Gastrocnemius medialis (tissue), 4 donors: ENCODE measurements around the gene TOB2. TPM values are rescaled to one million over a fixed set of nuclear protein-coding genes. Genes with fewer than 3 reads are reported as not detected.
A peak's percentile ranks its signal among the peaks of the same experiment; 100 is the strongest.
"Not testable (repeated sequence)": the region's sequence is repeated elsewhere in the genome, so short reads cannot be mapped to it uniquely, and the experiment has no call there.

ENCODE experiments used
- ATAC-seq, 2 donors: fragments of 150-250 bp; one replicate each; pipeline ENCODE4 v1.9.1; 2016
- DNase-seq, 2 donors: peaks; one replicate each; pipeline ENCODE4 v3.0.0-alpha.2; 2019
- H3K27ac ChIP-seq, 4 donors: fragments of 200-600 bp; sonication (generic); 1 replicate in 1 of 4; 2 replicates in 3 of 4; pipeline ENCODE4 v1.5.1; 2016 to 2018; ENCODE audit warnings: mild to moderate bottlenecking in 2 of 4, moderate library complexity in 1 of 4
- H3K27me3 ChIP-seq, 3 donors: fragments of 200-600 bp; sonication (generic) in 2 of 3; 1 replicate in 1 of 3; 2 replicates in 2 of 3; pipeline versions ENCODE4 v1.5.1 to v1.6.0; 2016 to 2019; ENCODE audit warnings: mild to moderate bottlenecking in 1 of 3, moderate library complexity in 1 of 3
- H3K36me3 ChIP-seq, 2 donors: fragments of 200-600 bp; sonication (generic) in 1 of 2; one replicate each; pipeline ENCODE4 v1.5.1; 2017 to 2018
- H3K4me1 ChIP-seq, 2 donors: fragments of 200-600 bp; sonication (generic) in 1 of 2; one replicate each; pipeline ENCODE4 v1.5.1; 2016 to 2017; ENCODE audit warnings: mild to moderate bottlenecking in 2 of 2
- H3K4me3 ChIP-seq, 4 donors: fragments of 200-600 bp; sonication (generic) in 3 of 4; 1 replicate in 1 of 4; 2 replicates in 3 of 4; pipeline ENCODE4 v1.5.1; 2016 to 2019; ENCODE audit warnings: mild to moderate bottlenecking in 2 of 4
- H3K9me3 ChIP-seq, 3 donors: fragments of 200-600 bp; sonication (generic) in 2 of 3; 1 replicate in 1 of 3; 2 replicates in 2 of 3; pipeline ENCODE4 v1.5.1; 2016 to 2019
- CTCF ChIP-seq, 5 experiments: fragments of 450-650 bp in 3 of 5; fragments of 200-600 bp in 2 of 5; sonication (generic) in 2 of 5; IDR thresholded peaks in 4 of 5; conservative IDR thresholded peaks in 1 of 5; 1 replicate in 4 of 5; 2 replicates in 1 of 5; pipeline ENCODE4 v1.5.1; 2016 to 2019; ENCODE audit warnings: antibody characterized with exemption in 5 of 5, mild to moderate bottlenecking in 3 of 5, moderate library complexity in 3 of 5
- POLR2A ChIP-seq, 2 donors: fragments of 450-650 bp; IDR thresholded peaks; one replicate each; pipeline ENCODE4 v1.6.1; 2017; ENCODE audit warnings: antibody characterized with exemption in 2 of 2, mild to moderate bottlenecking in 2 of 2, moderate library complexity in 2 of 2
- in situ Hi-C, 4 donors: fragments of 200-750 bp; cut with MboI; loops; one replicate each; pipeline versions ENCODE4 v1.15.0 to v1.8.0; 2017; ENCODE audit warnings: low sequenced_read_pairs in 4 of 4
- intact Hi-C: fragments of 100-400 bp; cut with DNase I; formaldehyde crosslinking; loops from one replicate; pipeline ENCODE4 v1.15.1; 2023; ENCODE audit warnings: low total_unique reads
- total RNA-seq, 4 donors: library from RNA; depleted of rRNA; stranded (reverse); fragments of >200 nt; gene quantifications; one replicate each; pipeline versions ENCODE4 v1.1.0 to v1.2.3, GENCODE V29; 2016

The TOB2 gene
- total RNA-seq, 4 donors from 2014 or later, result 48.1 to 93.6 (median 65.7) TPM

GRCh38 chr22:41437198-41437597, 9.4 kb downstream of the TOB2 start:
- no peaks in the 10 kb centered on the region for H3K27me3 ChIP-seq
- ATAC-seq, result no peak
- no peak for DNase-seq
- peaks cover 0 to 46% of the 10 kb centered on the region in 2 donors for H3K36me3 ChIP-seq
- in situ Hi-C loops, result no loop called here
- H3K27ac ChIP-seq, result peak overlapping the region; percentile 92 to 100 (median 99)
- peaks cover 83 to 91% of the 10 kb centered on the region in 2 donors for H3K4me1 ChIP-seq
- TF ChIP-seq POLR2A (IDR thresholded peaks at IDR 0.05) (no peak), CTCF (IDR thresholded peaks at IDR 0.05 in 4 of 5, conservative IDR thresholded peaks at IDR 0.05 in 1 of 5) (no peak)
- no peaks in the 10 kb centered on the region for H3K9me3 ChIP-seq
- no peak overlapping the region for H3K4me3 ChIP-seq
- intact Hi-C loops, result no loop called here

GRCh38 chr22:41436322-41437113, 10.1 kb downstream of the TOB2 start:
- no peak for DNase-seq
- in situ Hi-C loops, result no loop called here
- Histone ChIP-seq H3K27ac (peak overlapping the region; percentile 92 to 100 (median 99)), H3K4me1 (peaks cover 76 to 84% of the 10 kb centered on the region in 2 donors), H3K4me3 (peak overlapping the region in 1 of 4 donors; percentile 22), H3K36me3 (peaks cover 0 to 43% of the 10 kb centered on the region in 2 donors), H3K27me3 (no peaks in the 10 kb centered on the region), H3K9me3 (no peaks in the 10 kb centered on the region)
- ATAC-seq, result no peak
- TF ChIP-seq POLR2A (IDR thresholded peaks at IDR 0.05) (no peak), CTCF (IDR thresholded peaks at IDR 0.05 in 4 of 5, conservative IDR thresholded peaks at IDR 0.05 in 1 of 5) (no peak)
- intact Hi-C loops, result no loop called here

- Histone ChIP-seq H3K36me3 (peaks cover 0 to 34% of the 10 kb centered on the region in 2 donors), H3K9me3 (no peaks in the 10 kb centered on the region), H3K4me1 (peaks cover 67 to 74% of the 10 kb centered on the region in 2 donors), H3K27me3 (no peaks in the 10 kb centered on the region), H3K27ac (peak overlapping the region; percentile 92 to 100 (median 99)), H3K4me3 (no peak overlapping the region)
- intact Hi-C loops, result no loop called here
- TF ChIP-seq CTCF (IDR thresholded peaks at IDR 0.05 in 4 of 5, conservative IDR thresholded peaks at IDR 0.05 in 1 of 5) (no peak), POLR2A (IDR thresholded peaks at IDR 0.05) (no peak)
- peak in 1 of 2 donors; percentile 69 for DNase-seq
- ATAC-seq, result no peak
- in situ Hi-C loops, result no loop called here
Observed at GRCh38 chr22:41435560-41435959, 11.0 kb downstream of the TOB2 start.

GRCh38 chr22:41434361-41435003, 12.1 kb downstream of the TOB2 start:
- H3K27me3 ChIP-seq, intact Hi-C loops, H3K9me3 ChIP-seq, in situ Hi-C loops, H3K4me3 ChIP-seq: not testable (repeated sequence)
- H3K27ac ChIP-seq, result peak overlapping the region; percentile 92 to 100 (median 99)
- H3K4me1 ChIP-seq, result peaks cover 65 to 71% of the 10 kb centered on the region in 2 donors
- TF ChIP-seq POLR2A (IDR thresholded peaks at IDR 0.05), result peak in 1 of 2 donors; percentile 18
- H3K36me3 ChIP-seq, result peaks cover 0 to 34% of the 10 kb centered on the region in 2 donors
- DNase-seq, result peak in 1 of 2 donors; percentile 70
- peak; percentile 16 for ATAC-seq

GRCh38 chr22:41433480-41433879, 13.1 kb downstream of the TOB2 start:
- intact Hi-C loops, H3K9me3 ChIP-seq, in situ Hi-C loops, H3K27me3 ChIP-seq, DNase-seq, ATAC-seq, H3K4me3 ChIP-seq: not testable (repeated sequence)
- peaks cover 0 to 34% of the 10 kb centered on the region in 2 donors for H3K36me3 ChIP-seq
- peak overlapping the region; percentile 92 to 100 (median 99) for H3K27ac ChIP-seq
- peaks cover 62 to 70% of the 10 kb centered on the region in 2 donors for H3K4me1 ChIP-seq
